SK-N-MC (cell line): ENCODE results near the gene JAKMIP1.

Experiments
- EZH2 ChIP-seq: fragments of 200-600 bp; sonication (generic); IDR thresholded peaks from one replicate; pipeline ENCODE4 v1.6.1; 2017; ENCODE audit warnings: antibody characterized with exemption
- FOXP2 ChIP-seq: optimal IDR thresholded peaks from 2 replicates; pipeline ENCODE3; 2011; ENCODE audit warnings: mild to moderate bottlenecking, moderate library complexity; ENCODE audit not compliant: insufficient read depth; ENCODE audit errors: extremely low read length, control extremely low read depth
- POLR2AphosphoS5 ChIP-seq: IDR thresholded peaks from 2 replicates; pipeline ENCODE4 v1.6.1; 2012; ENCODE audit warnings: mild to moderate bottlenecking, low read depth, low read length, borderline replicate concordance

DNA sequence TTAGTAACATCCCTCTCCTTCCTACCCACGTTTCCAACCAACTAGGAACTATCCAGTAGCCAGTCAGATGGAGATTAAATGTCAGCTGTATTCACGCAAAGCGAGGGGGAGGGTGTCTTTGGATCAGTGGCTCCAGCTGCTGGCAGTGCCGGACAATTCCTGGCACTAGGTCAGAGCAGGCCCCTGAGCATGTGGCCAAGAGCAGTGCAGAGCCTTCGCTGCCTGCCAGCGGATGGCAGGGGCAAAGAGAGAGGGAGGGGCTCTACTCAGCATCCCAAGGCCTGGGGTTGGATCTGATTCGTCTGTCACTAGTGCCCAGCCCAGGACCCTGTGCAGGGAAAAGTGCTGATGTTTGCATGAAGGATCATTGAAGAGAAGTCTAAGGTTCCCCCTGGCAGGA is 28.7 kb upstream of the JAKMIP1 start:
- no peak for TF ChIP-seq EZH2
- TF ChIP-seq POLR2AphosphoS5: no peak
- TF ChIP-seq FOXP2: no peak
